GM21737 (cell line): ENCODE measurements around the gene LAMC3.

ENCODE experiments used
- ATAC-seq: cut with Tn5 transposase; IDR thresholded peaks from one replicate; pipeline ENCODE4 v1.9.1; 2021; ENCODE audit warnings: mild to moderate bottlenecking, moderate library complexity; ENCODE audit not compliant: unreplicated experiment

The LAMC3 gene

DNA sequence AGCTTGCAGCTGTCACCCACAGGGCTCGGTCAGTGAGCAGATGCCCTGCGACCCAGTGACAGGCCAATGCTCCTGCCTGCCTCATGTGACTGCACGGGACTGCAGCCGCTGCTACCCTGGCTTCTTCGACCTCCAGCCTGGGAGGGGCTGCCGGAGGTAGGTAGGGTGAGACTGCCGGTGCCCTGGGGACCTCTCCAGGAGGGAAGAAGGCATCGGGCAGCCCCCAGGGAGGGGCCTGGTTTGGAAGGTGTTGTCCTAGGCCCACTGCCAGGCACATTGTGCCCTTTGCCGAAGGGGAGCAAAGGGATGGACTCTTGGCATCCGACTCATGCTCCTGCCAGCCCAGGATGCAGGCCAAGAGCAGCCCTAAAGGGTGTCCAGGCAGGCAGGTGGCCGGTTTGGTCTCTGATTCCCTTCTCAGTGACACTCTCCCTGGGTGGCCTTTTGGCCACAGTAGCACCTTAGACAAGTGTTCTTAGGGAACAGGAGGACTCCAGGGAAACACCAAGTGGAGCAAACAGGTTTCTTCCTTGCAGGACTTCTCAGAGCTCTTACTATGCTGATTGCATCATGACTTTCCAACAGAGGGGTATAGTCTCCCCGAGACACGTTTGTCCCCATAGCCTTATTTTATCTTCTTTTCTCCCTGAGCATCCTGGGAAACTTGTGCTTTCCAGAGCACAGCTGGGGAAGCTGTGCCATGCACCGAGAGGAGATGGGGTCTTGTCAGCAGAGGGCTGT is 59.3 kb downstream of the LAMC3 start:
- no peak for ATAC-seq

DNA sequence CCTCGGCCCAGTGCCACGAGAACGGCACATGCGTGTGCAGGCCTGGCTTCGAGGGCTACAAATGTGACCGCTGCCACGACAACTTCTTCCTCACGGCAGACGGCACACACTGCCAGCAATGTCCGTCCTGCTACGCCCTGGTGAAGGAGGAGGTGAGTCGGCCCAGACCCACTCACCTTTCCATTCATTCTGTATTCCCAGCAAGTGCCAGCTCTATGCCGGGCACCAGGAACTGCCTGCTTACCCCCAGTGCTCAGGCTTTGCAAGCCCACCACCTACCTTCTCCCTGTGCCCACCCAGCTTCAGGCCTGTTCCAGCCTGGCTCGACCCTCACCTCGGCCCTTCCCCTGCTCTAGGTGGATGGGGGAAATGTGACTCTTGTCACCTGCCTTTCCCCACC is 60.7 kb downstream of the LAMC3 start:
- ATAC-seq: no peak

DNA sequence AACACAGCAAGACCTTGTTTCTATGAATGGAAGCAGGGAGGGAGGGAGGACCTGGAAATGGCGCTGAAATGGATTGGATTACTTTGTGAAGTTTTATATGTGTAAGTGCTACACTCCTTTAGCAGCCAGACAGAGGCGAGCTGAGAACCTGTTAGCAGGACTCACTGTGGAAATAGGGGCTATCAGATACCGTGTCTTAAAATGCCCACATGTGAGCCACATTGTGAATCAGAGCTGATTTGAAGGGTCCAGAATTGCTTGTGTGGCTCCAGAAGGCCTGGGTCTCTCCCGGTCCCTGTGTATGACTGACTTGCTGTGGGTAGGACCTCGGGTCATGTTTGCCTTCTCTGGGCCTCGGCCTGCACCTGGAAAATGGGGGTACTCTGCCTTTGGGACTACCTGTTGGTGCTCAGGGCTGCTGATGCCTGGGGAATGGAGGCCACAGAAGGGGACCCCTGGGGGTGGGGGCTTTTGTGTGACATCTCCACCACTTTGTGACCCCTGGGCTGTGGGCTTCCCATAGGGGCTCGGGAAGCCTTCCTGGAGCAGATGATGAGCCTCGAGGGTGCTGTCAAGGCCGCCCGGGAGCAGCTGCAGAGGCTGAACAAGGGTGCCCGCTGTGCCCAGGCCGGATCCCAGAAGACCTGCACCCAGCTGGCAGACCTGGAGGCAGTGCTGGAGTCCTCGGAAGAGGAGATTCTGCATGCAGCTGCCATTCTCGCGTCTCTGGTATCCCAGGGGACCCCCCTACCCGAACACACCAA is 63.3 kb downstream of the LAMC3 start:
- ATAC-seq: no peak

DNA sequence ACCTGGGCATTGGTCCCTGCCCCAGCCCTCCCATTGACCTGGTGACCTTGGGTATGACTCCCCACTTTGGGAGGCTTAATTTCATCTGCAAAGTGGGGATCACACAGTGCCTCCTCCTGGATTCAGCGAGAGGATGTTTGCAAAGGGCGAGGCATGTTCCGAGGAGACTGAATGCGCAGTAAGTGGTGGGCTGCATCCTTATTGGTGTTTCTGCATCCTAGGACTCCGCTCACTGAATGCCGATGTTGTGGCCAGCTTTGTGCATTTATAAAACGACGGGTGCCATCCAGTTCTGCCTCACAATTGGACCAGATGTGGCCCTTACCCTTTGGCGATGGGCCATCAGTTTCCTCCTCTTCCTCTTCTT is 63.9 kb downstream of the LAMC3 start:
- ATAC-seq: no peak

DNA sequence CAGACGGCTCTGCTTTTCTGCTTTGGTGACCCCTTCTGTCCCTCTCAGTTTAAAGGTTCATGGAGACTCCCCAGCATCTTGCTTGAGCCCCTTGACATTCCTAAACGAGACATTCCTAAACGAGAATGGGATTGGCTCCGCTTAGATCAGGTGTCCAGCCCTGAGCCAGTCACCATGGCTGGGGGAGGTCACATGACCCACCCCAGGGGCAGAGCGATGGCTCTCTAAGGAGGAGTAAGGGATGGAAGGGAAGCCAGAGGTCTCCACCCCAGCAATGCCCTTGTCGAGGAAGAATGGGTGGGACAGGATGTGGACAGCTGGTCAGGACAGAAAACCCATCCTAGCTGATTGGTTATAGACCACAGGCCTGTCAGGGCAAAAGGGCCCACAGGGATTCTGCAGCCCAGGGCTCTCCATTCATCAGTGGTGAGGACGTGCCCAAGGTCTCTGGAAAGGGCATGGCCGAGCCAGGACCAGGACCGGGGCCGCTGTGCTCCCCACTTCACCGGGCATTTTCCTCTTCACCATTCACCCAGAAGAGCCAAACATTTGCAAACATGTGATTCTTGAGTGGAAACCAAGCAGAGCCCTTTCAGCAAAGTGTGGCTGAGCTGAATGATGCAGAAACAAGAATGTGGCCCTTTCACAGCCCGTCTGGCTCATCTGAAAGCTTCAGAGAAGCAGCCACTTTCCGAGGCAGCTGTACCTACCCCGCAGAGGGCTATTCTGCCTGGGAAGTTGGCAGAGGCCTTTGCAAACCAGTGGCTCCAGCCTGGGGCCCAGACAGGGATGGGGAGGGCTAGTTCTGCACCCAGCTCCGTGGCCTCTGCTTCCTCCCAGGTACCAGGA is 67.6 kb downstream of the LAMC3 start:
- ATAC-seq: no peak

DNA sequence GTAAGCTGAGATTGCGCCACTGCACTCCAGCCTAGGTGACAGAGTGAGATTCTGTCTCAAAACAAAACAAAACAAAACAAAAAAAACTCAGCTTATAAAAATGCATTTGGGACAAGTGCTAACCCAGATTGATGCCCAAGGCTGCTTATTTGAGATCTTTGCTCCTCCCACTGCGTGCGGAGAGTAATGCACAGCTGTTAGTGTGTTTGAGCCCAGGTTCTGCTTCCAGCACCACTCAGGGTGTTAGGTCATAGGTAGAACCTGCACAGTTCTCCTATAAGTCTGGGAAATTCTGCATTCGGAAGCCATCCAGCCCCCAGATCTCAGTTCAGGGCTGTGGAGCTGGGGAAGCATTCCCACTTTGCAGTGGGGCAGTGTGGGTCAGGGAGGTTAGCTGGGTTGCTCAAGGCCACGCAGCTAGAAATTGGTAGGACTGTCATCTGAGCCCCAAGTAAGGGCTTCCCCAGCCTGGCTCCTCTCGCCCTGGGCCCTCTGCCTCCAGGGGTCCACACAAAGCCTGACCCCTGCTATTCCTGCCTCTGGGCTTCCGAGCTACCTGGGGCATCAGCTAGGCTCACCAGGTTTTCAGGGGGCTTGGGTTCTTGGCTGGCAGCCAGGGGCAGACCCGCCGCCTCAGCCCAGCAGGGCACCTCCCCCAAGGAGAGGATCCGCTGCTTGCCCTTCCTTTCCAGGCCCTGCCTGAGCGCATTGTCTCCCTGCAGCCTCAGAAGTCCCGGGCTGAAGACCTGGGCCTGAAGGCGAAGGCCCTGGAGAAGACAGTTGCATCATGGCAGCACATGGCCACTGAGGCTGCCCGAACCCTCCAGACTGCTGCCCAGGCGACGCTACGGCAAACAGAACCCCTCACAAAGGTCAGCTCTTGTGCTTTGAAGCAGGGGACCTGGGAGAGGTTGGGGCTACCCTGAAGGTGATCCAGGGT is 69.7 kb downstream of the LAMC3 start:
- no peak for ATAC-seq

DNA sequence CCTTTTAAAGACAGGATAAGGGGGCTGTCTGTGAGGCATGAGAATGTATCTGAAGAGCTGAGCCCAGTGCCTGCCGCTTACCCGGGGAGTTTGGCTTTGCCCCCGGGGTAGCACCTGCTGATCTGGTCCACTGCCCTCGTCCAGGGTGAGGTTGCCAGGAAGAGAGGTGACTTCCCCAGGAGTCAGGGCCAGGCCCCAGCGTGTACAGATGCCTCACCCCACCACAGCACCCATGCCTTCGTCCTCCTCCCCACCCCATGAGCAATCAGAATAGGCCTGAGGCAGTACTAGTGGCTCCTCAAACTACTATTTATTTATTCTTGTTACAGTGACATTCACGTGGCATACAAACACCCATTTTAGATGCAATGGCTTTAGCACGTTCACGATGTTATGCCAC is 71.6 kb downstream of the LAMC3 start:
- ATAC-seq: no peak

DNA sequence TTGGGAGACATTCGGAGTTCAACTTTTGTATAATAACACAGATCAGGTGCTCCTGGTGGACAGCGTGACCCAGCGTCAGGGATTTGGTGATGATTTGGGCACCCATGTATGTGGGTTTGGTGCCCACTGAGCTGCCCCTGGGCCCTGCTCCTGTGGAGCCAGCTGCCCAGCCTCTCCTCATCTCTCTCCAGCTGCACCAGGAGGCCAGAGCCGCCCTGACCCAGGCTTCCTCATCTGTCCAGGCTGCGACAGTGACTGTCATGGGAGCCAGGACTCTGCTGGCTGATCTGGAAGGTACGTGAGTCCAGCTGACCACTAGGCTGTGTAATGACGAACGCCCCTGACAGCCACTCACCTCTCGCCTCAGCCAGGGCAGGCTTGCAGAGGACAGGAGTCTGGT is 72.9 kb downstream of the LAMC3 start:
- no peak for ATAC-seq

DNA sequence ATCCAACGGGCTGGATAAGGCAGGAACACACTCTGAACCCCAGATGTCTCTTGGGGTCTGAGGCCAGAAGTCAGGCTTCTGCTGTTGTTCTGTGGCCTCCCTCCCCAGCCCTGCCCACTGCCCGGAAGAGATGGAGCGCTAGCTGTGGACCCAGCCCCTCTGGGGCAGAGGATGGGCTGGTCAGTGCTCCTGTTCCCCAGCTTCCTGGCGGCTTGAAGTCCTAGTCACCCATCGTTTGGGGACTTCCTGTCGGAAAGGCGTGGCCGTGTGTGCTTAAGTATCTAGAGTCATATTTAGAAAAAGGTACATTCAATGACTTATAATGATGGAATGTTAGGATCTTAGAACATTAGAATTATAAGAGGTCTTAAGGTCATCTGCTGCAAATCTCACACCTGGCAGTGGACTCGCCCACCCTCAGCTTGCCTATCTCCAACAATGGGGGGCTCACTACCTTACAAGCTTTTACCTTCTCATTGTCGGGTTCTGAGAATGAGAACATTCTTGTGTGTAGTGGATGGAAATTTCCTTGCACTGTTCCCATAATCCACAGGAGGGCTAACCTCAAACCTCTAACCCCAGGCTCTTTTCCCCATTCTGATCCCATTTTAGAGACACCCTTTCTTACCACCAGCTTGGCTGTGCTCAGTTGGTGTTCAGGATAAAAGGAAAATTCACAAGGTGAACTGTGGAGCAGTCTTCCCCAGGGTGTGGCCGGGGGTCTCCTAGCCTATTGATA is 74.0 kb downstream of the LAMC3 start:
- ATAC-seq: no peak

DNA sequence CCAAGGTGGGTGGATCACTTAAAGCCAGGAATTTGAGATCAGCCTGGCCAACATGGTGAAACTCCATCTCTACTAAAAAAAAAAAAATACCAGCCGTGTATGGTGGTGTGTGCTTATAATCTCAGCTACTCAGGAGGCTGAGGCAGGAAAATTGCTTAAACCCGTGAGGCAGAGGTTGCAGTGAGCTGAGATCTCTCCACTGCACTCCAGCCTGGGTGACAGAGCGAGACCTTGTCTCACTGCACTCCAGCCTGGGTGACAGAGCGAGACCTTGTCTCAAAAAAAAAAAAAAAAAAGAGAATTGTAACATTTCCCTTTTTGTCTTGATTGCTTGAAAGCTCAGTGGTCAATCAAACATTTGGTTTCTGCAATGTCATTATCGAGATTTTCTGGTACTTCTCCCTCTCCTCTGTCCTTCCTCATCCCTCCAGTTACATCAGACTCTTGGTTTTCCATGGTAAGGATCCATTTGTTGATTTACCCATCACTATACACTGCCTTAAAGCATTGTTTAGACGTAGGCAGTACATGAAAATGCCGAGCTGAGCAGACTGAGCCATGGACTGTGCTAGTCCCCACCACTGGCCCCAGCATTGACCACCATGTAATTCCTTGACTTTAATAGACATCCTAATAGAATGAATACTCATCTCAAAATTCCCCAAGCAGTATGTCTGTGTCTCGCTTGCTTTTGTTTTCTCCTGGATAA is 75.8 kb downstream of the LAMC3 start:
- no peak for ATAC-seq

DNA sequence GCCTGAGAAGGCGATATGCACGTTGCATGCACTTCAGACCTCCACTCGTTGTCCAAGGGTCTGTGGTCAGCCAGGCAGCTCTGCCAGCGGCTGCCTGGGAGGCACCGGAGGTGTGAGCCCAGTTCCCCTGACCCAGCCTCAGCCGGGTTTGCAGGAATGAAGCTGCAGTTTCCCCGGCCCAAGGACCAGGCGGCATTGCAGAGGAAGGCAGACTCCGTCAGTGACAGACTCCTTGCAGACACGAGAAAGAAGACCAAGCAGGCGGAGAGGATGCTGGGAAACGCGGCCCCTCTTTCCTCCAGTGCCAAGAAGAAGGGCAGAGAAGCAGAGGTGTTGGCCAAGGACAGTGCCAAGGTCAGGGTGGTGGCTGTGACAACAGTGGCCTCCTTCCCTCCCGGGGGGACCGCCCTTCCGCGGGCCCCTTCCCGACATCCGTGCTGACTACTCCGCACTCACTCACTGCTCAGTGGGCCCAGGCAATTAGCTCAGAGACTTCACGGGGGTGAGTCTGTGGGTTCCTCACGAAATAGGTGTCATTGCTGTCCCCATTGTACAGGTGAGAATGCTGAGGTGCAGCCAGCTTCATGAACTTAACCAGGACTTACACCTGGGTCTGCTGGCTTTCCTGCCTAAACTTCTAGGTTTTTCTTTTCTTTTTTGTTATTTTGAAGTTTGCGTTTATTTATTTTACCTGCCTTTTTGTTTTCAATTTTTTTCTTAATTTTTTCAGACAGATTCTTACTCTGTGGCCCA is 76.6 kb downstream of the LAMC3 start:
- no peak for ATAC-seq

DNA sequence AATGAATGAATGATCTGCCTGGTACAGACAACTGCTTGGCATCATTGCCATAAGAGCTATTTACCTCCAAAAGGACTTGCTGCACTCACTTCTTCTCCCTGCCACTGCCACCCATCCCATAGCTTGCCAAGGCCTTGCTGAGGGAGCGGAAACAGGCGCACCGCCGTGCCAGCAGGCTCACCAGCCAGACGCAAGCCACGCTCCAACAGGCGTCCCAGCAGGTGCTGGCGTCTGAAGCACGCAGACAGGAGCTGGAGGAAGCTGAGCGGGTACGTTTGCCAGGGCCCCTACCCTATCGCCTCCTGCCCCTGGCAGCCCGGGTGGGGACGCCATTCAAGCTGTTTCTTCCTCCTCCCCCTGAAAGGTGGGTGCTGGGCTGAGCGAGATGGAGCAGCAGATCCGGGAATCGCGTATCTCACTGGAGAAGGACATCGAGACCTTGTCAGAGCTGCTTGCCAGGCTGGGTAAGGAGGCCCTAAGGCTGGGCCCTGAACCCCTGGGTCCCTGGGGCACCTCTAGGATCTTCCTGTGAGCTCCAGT is 78.5 kb downstream of the LAMC3 start:
- no peak for ATAC-seq

DNA sequence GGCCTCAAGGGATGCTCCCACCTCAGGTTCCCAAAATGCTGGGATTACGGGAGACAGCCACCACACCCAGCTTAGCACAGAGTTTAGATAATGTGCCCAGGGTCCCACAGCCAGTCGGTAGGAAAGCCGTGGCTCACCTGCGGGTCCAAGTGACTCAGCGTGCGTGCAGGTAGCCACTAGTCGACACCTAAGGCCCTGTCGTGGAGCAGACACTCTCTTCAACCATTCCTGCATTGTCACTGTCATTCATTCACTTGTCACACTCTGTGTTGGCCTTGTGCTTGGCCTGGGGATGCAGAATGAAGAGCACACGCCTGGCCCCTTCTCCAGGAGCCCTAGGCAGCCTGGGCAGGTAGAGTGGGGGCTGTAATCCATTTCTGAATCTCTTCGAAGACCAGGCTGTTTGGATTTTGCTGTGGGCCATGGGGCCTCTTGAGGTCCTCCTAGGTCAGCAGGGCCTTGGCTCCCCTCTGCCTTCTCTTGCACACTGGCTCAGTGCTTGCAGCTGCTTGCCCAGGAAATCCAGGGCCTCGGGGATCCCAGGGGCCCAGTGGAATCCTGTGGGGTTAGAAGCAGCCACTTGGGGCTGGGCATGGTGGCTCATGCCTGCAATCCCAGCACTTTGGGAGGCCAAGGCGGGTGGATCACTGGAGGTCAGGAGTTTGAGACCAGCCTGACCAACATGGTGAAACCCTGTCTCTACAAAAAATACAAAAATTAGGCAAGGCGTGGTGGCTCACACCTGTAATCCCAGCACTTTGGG is 81.2 kb downstream of the LAMC3 start:
- no peak for ATAC-seq

DNA sequence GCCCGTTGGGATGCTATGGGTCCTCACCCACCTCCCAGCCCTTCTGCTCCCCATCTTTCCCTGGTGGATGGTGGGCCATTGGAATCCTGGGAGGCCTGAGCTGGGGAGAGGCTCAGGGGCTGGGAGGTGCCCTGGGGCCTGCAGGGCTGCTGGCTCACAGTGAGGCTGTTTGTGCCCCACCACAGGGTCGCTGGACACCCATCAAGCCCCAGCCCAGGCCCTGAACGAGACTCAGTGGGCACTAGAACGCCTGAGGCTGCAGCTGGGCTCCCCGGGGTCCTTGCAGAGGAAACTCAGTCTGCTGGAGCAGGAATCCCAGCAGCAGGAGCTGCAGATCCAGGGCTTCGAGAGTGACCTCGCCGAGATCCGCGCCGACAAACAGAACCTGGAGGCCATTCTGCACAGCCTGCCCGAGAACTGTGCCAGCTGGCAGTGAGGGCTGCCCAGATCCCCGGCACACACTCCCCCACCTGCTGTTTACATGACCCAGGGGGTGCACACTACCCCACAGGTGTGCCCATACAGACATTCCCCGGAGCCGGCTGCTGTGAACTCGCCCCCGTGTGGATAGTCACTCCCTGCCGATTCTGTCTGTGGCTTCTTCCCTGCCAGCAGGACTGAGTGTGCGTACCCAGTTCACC is 82.5 kb downstream of the LAMC3 start:
- ATAC-seq: no peak

DNA sequence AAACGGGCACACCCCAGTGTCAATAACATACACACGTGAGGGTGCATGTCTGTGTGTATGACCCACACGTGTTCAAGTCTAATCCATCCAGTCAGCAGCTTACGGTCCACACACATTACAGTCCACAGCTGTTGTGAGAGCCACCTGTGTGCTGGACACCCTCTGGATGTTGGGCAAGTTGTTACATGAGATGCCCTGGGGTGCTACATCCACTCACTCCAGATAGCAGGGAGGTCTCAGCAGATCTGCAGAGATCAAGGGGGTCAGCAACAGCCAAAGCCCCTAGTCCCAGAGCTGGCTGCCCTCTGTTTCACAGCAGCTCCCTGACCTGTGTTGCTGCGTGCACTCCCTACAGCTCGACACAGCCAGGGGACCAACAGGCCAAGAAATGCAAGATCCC is 83.1 kb downstream of the LAMC3 start:
- ATAC-seq: no peak

DNA sequence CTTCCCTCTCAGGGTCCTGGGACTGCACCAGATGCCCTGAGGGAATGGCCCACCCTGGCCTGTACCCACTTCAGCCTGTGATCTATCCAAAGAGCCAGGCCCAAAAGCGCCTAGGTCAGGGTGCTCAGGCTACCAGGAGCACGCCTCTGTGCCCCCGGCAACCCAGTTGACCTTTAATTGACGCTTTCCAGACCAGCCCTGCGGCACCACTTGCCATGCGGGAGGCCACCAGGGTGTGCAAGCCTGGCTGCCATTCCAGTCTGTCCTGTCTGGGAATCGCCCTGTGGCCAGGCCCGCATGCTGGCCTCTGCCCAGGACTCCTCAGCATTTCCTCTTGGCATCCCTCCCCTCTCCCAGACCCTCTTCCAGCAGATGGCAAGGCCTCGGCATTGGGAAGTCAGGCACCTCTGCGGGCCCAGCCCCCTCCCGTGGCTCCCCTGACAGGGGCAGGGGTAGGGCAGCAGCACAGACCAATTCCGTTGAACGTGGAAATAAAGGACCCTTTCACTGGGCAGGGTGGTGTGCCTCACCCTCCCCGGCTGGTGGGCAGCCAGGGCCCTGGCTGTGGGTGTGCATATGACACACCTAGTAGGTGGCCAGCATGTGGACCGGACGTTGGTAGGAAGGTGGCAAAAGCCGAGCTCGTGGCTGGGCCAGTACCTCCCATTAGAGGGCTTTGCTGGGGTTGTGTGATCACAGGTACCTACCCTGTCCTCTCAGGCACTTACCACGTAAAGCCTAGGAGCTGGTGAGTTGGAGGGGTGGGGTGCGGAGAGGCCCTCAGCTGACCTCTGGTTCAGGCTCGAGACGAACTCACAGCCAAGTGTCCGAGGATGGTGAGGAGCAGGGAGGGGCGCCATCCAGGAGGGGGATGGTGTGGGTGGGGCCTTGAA is 83.8 kb downstream of the LAMC3 start:
- no peak for ATAC-seq
